Smooth muscle cell (in vitro differentiated cells): ENCODE results near the gene FGD4. TPM values are rescaled to one million over a fixed set of nuclear protein-coding genes. Genes with fewer than 3 reads are reported as not detected.

Experiments used
- DNase-seq: peaks from one replicate; lab custom pipeline; 2025; ENCODE audit not compliant: unreplicated experiment; lab: John Stamatoyannopoulos, UW
- H2AFZ ChIP-seq: fragments of 200-600 bp; sonication (generic); 2 replicates; pipeline ENCODE4 v1.6.0; 2016; ENCODE audit warnings: antibody characterized with exemption, low read depth, mild to moderate bottlenecking
- H3F3A ChIP-seq: fragments of 200-600 bp; sonication (generic); 2 replicates; pipeline ENCODE4 v1.6.0; 2017; ENCODE audit warnings: antibody characterized with exemption, low read depth
- H3K27ac ChIP-seq: fragments of 200-600 bp; sonication (generic); 2 replicates; pipeline ENCODE4 v1.5.1; 2016; ENCODE audit warnings: low read depth, mild to moderate bottlenecking
- H3K27me3 ChIP-seq: fragments of 200-600 bp; sonication (generic); 2 replicates; pipeline ENCODE4 v1.6.1; 2016; ENCODE audit warnings: low read depth, mild to moderate bottlenecking
- H3K36me3 ChIP-seq: fragments of 200-600 bp; sonication (generic); 2 replicates; pipeline ENCODE4 v1.5.1; 2016; ENCODE audit warnings: low read depth
- H3K4me1 ChIP-seq: fragments of 200-600 bp; sonication (generic); 2 replicates; pipeline ENCODE4 v1.5.1; 2016; ENCODE audit warnings: low read depth
- H3K4me2 ChIP-seq: fragments of 200-600 bp; sonication (generic); 2 replicates; pipeline ENCODE4 v1.6.0; 2016; ENCODE audit warnings: mild to moderate bottlenecking
- H3K4me3 ChIP-seq: fragments of 200-600 bp; sonication (generic); 2 replicates; pipeline ENCODE4 v1.5.1; 2016; ENCODE audit warnings: mild to moderate bottlenecking
- H3K79me2 ChIP-seq: fragments of 200-600 bp; sonication (generic); 2 replicates; pipeline ENCODE4 v1.6.0; 2016; ENCODE audit warnings: low read depth, mild to moderate bottlenecking
- H3K9ac ChIP-seq: fragments of 200-600 bp; sonication (generic); 2 replicates; pipeline ENCODE4 v1.6.0; 2016; ENCODE audit warnings: low read depth
- H3K9me3 ChIP-seq: fragments of 200-600 bp; sonication (generic); replicated peaks from 2 replicates; pipeline ENCODE4 v1.5.1; 2016; ENCODE audit warnings: low read depth
- H4K20me1 ChIP-seq: fragments of 200-600 bp; sonication (generic); 2 replicates; pipeline ENCODE4 v1.6.0; 2016; ENCODE audit warnings: low read depth
- CTCF ChIP-seq: fragments of 200-600 bp; sonication (generic); IDR thresholded peaks from 2 replicates; pipeline ENCODE4 v1.5.1; 2017; ENCODE audit warnings: borderline replicate concordance, mild to moderate bottlenecking, antibody characterized with exemption; ENCODE audit not compliant: insufficient read depth, poor library complexity, severe bottlenecking
- WGBS: methylation state at CpG from one replicate; pipeline ENCODE4 v1.1.7; 2016; ENCODE audit warnings: low lambda C conversion rate; 5-methylcytosine and 5-hydroxymethylcytosine counted together
- polyA plus RNA-seq: library from polyadenylated mRNA; unstranded; fragments of >200 nt; fragmentation: Nextera tagmentation; extraction: Ambion mirVana; gene quantifications from 2 replicates; pipeline ENCODE4 v1.2.1, GENCODE V29; 2016
- total RNA-seq: library from RNA; depleted of rRNA; stranded (reverse); fragments of >200 nt; gene quantifications from 2 replicates; pipeline ENCODE4 v1.2.3, GENCODE V29; 2014

The FGD4 gene
- total and polyA plus RNA-seq, 2 experiments from 2014 or later = 0.42 to 5.8 TPM

- Histone ChIP-seq H3F3A (no peaks in the 10 kb centered on the region), H3K9ac (no peak overlapping the region), H3K36me3 (no peaks in the 10 kb centered on the region), H3K4me2 (no peak overlapping the region), H3K4me1 (peaks cover 6% of the 10 kb centered on the region), H3K4me3 (no peak overlapping the region), H4K20me1 (no peaks in the 10 kb centered on the region), H3K27me3 (no peaks in the 10 kb centered on the region), H3K27ac (no peak overlapping the region), H3K79me2 (no peaks in the 10 kb centered on the region), H2AFZ (no peak overlapping the region), H3K9me3 (no peaks in the 10 kb centered on the region)
- TF ChIP-seq CTCF = no peak
- DNase-seq = no peak
These were observed 97.6 kb downstream of the FGD4 start for GRCh38 chr12:32496946-32497345.

GRCh38 chr12:32497864-32498263 lies 98.5 kb downstream of the FGD4 start:
- no peaks in the 10 kb centered on the region for H3K36me3 ChIP-seq
- no peak overlapping the region for H3K27ac ChIP-seq
- no peak overlapping the region for H2AFZ ChIP-seq
- 88% methylated on average over 4 of the region's 4 CpGs for WGBS
- TF ChIP-seq CTCF = no peak
- no peak overlapping the region for H3K9ac ChIP-seq
- H3K9me3 ChIP-seq = no peaks in the 10 kb centered on the region
- no peaks in the 10 kb centered on the region for H3K79me2 ChIP-seq
- H3K27me3 ChIP-seq = no peaks in the 10 kb centered on the region
- no peaks in the 10 kb centered on the region for H3F3A ChIP-seq
- DNase-seq = no peak
- H3K4me1 ChIP-seq = peaks cover 6% of the 10 kb centered on the region
- no peak overlapping the region for H3K4me2 ChIP-seq
- no peaks in the 10 kb centered on the region for H4K20me1 ChIP-seq
- no peak overlapping the region for H3K4me3 ChIP-seq

GRCh38 chr12:32499048-32499447 lies 99.7 kb downstream of the FGD4 start:
- Histone ChIP-seq H3K4me2 (no peak overlapping the region), H3K27ac (no peak overlapping the region), H3K9me3 (no peaks in the 10 kb centered on the region), H3K36me3 (no peaks in the 10 kb centered on the region), H3K27me3 (no peaks in the 10 kb centered on the region), H4K20me1 (no peaks in the 10 kb centered on the region), H2AFZ (no peak overlapping the region), H3F3A (no peaks in the 10 kb centered on the region), H3K79me2 (no peaks in the 10 kb centered on the region), H3K9ac (no peak overlapping the region), H3K4me3 (no peak overlapping the region), H3K4me1 (peaks cover 7% of the 10 kb centered on the region)
- DNase-seq = no peak
- 82% methylated on average over 6 of the region's 6 CpGs for WGBS
- TF ChIP-seq CTCF = no peak

- TF ChIP-seq CTCF = no peak
- no peaks in the 10 kb centered on the region for H4K20me1 ChIP-seq
- peak overlapping the region; percentile 28 for H3K4me3 ChIP-seq
- 10% methylated on average over 6 of the region's 6 CpGs for WGBS
- no peak for DNase-seq
- no peaks in the 10 kb centered on the region for H3K27me3 ChIP-seq
- no peak overlapping the region for H3K9ac ChIP-seq
- H3K79me2 ChIP-seq = no peaks in the 10 kb centered on the region
- peaks cover 14% of the 10 kb centered on the region for H3K4me1 ChIP-seq
- no peaks in the 10 kb centered on the region for H3F3A ChIP-seq
- H3K27ac ChIP-seq = no peak overlapping the region
- no peaks in the 10 kb centered on the region for H3K36me3 ChIP-seq
- no peaks in the 10 kb centered on the region for H3K9me3 ChIP-seq
- H2AFZ ChIP-seq = no peak overlapping the region
- peak overlapping the region; percentile 15 for H3K4me2 ChIP-seq
These were observed 102.5 kb downstream of the FGD4 start for GRCh38 chr12:32501835-32502333.
